NCI-H2081 (cell line): ENCODE measurements around the gene NRXN2.
A peak's percentile ranks its signal among the peaks of the same experiment; 100 is the strongest.

Experiments
- DNase-seq, 2 experiments: peaks; one replicate each; lab custom pipeline; 2025; lab: John Stamatoyannopoulos, UW

The NRXN2 gene

DNA sequence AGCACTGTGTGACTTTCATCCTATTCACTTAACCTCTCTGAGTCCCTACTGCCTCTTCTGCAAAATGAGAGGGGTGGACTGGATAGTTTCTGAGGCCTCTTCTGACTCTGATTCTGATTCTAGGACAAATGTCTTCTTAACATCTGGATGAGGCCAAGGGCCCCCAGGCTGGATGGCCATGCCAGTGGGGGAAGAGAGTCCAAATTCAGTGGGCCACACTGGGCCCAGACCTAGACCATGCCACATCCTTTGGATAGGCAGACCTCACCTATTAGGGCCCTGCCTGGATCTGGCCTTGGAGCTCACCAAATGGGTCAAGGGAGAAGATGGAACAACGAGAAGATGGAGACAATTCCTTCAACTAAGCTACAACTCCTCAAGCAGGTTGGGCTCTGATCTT lies 24.6 kb downstream of the NRXN2 start:
- DNase-seq = no peak

DNA sequence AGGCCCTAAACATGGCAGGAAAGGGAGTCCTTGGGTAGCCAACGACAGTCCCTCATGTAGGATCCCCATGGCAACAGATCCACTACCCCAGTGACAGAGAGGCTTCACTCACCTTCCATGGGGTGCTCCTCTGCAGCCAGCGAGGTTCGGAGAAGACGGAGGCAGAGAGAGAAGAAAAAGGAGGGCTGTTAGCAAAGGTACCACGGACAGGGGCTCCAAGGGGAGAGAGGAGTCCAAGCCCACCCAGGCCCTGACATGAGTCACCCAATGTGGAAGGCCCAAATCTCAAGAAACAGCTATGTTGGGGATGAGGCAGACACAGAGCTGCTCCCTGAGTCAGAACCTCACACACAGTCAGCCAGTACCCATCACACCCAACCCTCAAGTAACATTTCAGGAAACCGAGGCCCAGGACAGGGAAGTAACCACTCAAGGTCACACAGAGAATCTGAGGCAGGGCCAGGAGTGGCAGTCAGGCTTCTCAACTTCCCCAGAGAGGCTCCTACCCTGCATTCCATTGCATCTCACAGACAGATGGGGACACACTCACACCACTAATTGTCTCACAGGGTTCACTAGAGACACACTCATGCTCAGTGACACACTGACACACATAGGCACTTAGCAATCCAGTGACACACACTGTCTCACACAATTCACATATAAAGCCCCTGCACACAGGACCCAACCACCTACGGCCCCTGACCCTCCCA lies 25.2 kb downstream of the NRXN2 start:
- no peak for DNase-seq

DNA sequence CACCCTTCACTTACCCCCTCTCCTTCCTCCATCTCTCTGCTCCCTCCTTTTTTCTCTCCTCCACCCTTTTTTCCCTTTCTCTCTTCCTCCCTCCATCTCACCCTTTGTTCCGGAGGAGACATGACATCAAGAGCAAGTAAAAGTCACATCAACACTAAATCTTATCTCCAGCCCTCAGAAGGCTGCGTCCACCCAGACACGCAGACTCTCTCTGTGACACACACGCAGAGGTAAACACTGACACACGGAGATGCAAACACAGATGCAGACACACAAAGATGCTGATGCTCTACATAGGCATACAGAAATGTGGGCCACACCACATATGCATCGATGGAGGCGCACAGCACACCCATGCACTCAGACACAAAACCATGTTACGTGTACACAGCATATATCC lies 27.0 kb downstream of the NRXN2 start:
- DNase-seq = no peak

DNA sequence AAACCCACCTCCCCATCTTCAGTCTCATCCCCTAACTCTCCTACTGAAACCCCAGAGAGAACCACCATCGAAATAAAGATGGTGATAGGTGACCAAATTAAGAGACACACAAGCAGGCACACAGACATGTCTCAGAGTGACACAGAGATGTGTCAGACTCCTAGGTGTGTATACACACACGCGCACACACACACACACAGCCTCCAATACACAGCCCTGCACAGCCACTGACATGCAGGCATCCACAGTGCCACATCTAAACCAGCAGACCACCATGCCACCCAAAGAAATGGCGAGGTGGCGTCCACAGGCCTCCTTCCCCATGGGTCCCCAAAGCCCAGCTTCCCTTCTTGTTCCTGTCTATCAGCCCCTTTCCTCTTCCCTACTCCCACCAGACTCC lies 27.4 kb downstream of the NRXN2 start:
- no peak for DNase-seq

- peak; percentile 22 to 69 for DNase-seq
Observed at GRCh38 chr11:64694821-64695365, 28.1 kb downstream of the NRXN2 start.

DNA sequence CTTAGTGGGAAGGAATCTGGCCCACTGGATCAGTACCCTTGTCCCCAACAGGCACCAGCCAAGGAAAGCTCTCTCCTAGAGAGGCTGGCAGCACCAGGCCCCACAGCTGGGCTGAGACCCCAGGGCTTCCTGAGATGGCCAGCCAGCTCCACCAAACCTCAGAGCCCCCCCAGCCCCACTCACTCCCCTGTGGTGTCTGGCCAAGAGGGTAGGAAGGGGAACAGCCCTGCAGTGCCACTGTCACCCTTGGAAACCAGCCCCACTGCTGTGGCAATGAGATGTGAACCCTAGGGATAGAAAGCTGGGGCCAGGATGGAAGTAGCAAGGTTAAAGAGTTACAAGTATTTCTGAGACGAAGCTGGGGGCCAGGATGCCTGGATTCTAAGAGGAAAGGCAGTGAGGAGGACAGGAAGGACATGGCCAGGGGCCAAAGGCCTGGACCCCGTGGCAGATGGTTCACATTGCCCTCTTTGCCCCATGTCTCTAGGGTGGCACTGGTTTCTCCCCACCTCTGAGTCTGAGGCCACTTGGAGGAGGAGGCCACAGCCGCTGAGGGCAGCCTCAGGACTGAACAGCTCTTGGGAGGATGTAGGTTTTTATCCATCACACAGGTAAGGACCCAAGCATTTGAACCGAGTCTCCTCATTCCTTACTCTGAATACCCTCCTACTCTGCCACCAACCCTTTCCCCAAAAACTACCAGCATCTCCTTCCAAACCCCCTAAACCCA lies 28.8 kb downstream of the NRXN2 start:
- DNase-seq = no peak

GRCh38 chr11:64692764-64693331 lies 30.1 kb downstream of the NRXN2 start:
- no peak for DNase-seq

- no peak for DNase-seq
Observed at GRCh38 chr11:64691543-64691942, 31.5 kb downstream of the NRXN2 start.

GRCh38 chr11:64690235-64690634 lies 32.8 kb downstream of the NRXN2 start:
- no peak for DNase-seq

- DNase-seq = peak; percentile 84 to 87
Observed at GRCh38 chr11:64688534-64688982, 34.4 kb downstream of the NRXN2 start.

DNA sequence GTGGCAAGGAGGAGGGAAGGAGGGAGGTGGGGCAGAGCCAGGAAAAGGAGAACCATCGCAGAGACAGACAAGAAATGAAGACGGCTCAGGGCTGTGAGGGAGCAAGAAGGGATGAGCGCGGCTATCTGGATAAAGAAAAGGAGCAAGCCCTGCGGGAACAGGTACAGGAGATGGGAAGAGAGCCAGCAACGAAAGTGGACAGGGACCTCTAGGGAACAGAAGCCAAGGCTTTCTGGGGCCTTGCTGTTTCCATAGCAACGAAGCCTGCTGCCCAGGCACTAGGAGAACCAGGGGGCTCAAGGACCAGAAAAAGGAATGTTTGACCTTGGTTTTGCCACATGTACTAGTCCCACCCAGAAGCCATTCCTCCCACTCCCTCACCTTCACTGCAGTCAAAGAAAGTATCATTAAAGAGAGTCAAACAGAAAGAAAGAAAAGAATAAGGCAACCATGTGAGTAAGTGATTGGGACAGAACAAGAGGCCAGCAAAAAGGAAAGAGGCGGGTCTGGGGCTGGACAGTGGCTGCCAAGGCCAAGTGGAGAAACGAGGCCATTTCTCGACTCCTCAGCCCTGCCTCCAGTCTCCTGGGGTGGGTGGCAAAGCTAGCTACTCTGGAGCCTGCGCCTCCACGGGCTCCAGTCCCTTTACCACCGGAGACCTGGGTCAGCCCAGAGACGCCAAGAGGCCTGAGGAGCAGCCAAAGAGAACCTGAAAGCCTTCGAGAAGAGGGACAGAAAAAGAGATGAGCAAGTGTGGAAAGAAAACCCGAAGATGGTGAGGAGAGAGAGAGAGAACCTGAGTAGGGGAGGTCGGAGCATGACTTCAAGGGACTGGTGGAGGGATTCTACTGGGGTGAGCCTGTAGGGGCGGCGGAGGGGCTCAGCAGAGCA lies 35.1 kb downstream of the NRXN2 start:
- DNase-seq = no peak

- DNase-seq = no peak
Observed at GRCh38 chr11:64687204-64687603, 35.8 kb downstream of the NRXN2 start.

DNA sequence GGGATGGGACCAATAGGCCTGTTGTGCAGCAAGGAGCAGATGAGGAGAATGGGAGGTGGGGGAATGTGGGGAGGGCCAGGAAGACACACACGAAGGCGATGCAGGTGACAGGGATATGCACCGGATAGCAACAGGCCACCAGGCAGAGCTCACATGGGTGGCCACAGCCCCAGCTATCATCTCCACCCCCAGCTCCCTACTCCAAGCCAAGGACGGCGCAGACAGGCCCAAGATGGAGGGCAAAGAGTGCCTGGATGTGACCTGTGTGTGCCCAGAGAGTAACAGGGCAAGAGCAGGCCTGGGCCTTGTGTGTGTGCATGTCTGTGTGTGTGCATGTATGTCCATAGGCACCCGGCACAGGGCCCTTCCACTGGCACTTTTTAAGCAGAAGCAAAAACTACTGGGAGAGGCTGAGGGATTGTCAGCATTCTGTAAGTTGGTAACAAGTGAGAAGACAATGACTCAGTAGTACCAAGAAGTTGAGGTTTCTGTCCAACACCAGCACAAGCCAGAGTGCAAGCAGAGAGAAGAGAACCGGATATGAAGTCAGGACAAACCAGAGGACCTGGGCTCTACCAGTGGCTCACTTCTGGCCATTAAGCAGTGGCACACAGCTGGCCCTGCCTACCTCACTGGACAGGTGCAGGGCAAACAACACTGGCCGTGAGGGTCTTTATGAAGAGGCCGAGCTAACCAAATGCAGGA lies 36.4 kb downstream of the NRXN2 start:
- DNase-seq = no peak

GRCh38 chr11:64685536-64685935 lies 37.5 kb downstream of the NRXN2 start:
- no peak for DNase-seq

GRCh38 chr11:64684357-64684756 lies 38.6 kb downstream of the NRXN2 start:
- no peak for DNase-seq

DNA sequence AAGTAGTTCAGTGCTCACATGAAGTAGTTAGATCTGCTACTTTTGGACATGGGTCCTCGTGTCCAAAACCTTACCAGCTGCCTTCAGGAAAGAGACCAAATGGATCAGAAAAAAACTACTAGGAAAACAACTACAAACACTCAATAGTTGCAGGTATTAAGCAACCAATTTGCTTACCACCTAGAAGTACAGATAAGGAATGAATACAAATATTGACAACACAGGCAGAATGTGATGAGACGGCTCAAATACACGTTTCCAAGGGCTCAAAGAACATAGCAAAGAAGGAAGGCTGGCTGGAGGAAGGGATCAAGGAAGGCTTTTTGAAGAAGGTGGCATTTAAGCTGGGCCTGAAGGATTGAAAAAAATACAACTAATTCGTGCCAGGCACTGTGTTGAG lies 41.8 kb downstream of the NRXN2 start:
- no peak for DNase-seq

- no peak for DNase-seq
Observed at GRCh38 chr11:64679846-64680245, 43.2 kb downstream of the NRXN2 start.

GRCh38 chr11:64677441-64678023 lies 45.5 kb downstream of the NRXN2 start:
- DNase-seq = no peak

DNA sequence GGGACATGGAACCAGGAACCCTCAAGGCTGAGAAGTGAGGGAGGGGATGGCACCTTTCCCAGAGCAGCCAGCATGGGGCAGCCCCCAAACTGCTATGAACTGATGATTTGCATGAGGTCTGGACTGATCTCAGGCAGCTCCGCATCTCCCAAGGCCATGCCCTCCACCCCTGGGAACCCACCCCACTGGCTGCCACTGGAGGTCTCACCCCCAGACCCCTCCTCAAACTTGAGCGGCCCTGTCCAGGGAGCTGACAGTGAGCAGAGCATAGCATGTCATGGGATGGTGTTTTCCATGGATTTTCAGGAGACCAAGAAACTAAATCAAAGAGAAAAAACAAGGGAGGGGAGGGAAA lies 46.8 kb downstream of the NRXN2 start:
- no peak for DNase-seq

DNA sequence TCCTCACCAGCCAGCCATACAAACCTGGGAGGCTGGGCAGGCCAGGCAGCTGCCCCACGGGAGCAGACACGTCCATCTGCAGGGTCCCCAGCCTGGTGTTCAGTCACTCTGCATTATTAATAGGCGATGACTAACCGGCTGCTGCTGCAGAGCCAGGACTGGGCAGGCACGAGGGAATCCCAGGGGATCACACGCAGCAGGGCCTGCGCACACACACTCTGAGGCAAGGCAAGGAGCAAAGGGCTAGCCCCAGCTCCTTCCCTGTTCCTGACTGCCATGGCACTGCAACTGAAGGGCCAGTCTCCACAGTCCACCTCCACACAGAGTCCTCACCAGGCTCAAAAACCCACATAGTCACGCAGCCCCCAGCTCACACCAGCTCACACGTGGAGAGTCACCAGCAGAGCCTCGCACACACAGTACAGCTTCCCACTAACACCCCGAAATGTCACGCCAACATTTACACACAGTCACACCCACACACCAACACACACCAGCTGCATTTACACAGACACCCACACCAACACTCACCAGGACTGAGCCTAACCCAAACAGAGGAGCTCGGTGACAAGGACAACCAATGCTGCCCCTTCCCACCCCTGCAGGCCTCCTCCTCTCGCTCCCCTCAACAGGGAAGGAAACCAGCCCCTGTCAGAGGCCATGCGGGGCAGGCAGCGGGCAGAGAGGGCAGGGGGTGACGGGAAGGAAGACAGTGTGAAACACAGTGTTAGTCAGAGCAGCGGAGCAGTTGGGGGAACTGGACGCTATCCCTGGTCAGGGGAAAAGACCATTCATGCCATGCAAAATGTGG lies 47.3 kb downstream of the NRXN2 start:
- DNase-seq = no peak
